HepG2 (cell line): ENCODE measurements around the gene ANKRD66. TPM values are rescaled to one million over a fixed set of nuclear protein-coding genes. Genes with fewer than 3 reads are reported as not detected.

Experiments used
- ATAC-seq: fragments of 200-7000 bp; cut with Tn5 transposase; 3 replicates; pipeline ENCODE4 v1.9.1; 2020; ENCODE audit warnings: mild to moderate bottlenecking, moderate library complexity
- BruUV-seq: library from RNA; stranded (reverse); fragments of 400-500 nt; replicated peaks from 2 replicates; lab custom pipeline; 2021; lab: Mats Ljungman, UMichigan
- CTCF ChIA-PET: fragments of 300-600 bp; formaldehyde crosslinking; extraction: SDS; loops from one replicate; lab custom pipeline; 2021; ENCODE audit warnings: low total read pairs, inconsistent platforms, low intra/inter-chr PET ratio; lab: Yijun Ruan, JAX
- POLR2A ChIA-PET: fragments of 350-600 bp; sonication (Branson Sonifier 250); formaldehyde crosslinking; loops from one replicate; lab custom pipeline; 2020; ENCODE audit warnings: antibody characterized with exemption, inconsistent platforms; lab: Yijun Ruan, JAX
- DNase-seq: peaks from one replicate; pipeline ENCODE4 v3.0.0-alpha.2; 2015; ENCODE audit warnings: low spot score
- FAIRE-seq: peaks from 3 replicates; lab custom pipeline; 2011; peaks lifted over from hg19 to GRCh38; lab: Jason Lieb, UNC
- H2AFZ ChIP-seq: one replicate; pipeline ENCODE4 v1.6.1; 2011; ENCODE audit warnings: low read length, inconsistent platforms
- H3K27ac ChIP-seq: fragments of 300-600 bp; 3 replicates; pipeline ENCODE4 v1.8.0; 2011; ENCODE audit warnings: mixed run types, mild to moderate bottlenecking, mixed read lengths, low read length, inconsistent platforms; ENCODE audit not compliant: insufficient read depth; ENCODE audit errors: extremely low read length
- H3K27me3 ChIP-seq, 2 experiments: fragments of 200-600 bp in 1 of 2; 2 replicates in 1 of 2; 3 replicates in 1 of 2; pipeline versions ENCODE4 v1.6.0 to v1.8.0; 2011; ENCODE audit warnings: low read length in 2 of 2, mild to moderate bottlenecking in 2 of 2, moderate library complexity in 2 of 2, inconsistent platforms in 1 of 2; ENCODE audit not compliant: insufficient read depth in 2 of 2, control insufficient read depth in 1 of 2
- H3K36me3 ChIP-seq, 2 experiments: fragments of 200-600 bp in 1 of 2; replicated peaks in 1 of 2; 2 replicates in 1 of 2; 3 replicates in 1 of 2; pipeline versions ENCODE4 v1.5.1 to v1.8.0; 2011; ENCODE audit warnings: low read length in 2 of 2, inconsistent platforms in 1 of 2; ENCODE audit not compliant: insufficient read depth in 2 of 2, control insufficient read depth in 1 of 2
- H3K4me1 ChIP-seq: 2 replicates; pipeline ENCODE4 v1.5.1; 2012; ENCODE audit warnings: low read length, inconsistent platforms; ENCODE audit not compliant: insufficient read depth
- H3K4me2 ChIP-seq: 2 replicates; pipeline ENCODE4 v1.6.0; 2011; ENCODE audit warnings: low read depth, low read length, inconsistent platforms
- H3K4me3 ChIP-seq, 3 experiments: fragments of 200-600 bp in 1 of 3; sonication (generic), shearing (Covaris generic) in 1 of 3; replicated peaks in 1 of 3; 2 replicates each; pipeline ENCODE4 v1.5.1; 2011 to 2016; ENCODE audit warnings: low read length in 3 of 3, inconsistent platforms in 2 of 3, low read depth in 2 of 3, mild to moderate bottlenecking in 2 of 3, control low read depth in 1 of 3, mixed read lengths in 1 of 3; ENCODE audit not compliant: insufficient read depth in 1 of 3
- H3K79me2 ChIP-seq: one replicate; pipeline ENCODE4 v1.6.1; 2011; ENCODE audit warnings: low read length, inconsistent platforms; ENCODE audit not compliant: insufficient read depth
- H3K9ac ChIP-seq: 2 replicates; pipeline ENCODE4 v1.6.0; 2011; ENCODE audit warnings: mild to moderate bottlenecking, low read depth, low read length, inconsistent platforms; ENCODE audit not compliant: insufficient read depth
- H3K9me3 ChIP-seq: 2 replicates; pipeline ENCODE4 v1.5.1; 2012; ENCODE audit warnings: mild to moderate bottlenecking, low read length
- H4K20me1 ChIP-seq: 2 replicates; pipeline ENCODE4 v1.6.0; 2011; ENCODE audit warnings: inconsistent platforms, mild to moderate bottlenecking, low read length, moderate library complexity; ENCODE audit not compliant: insufficient read depth
- FOXP1 ChIP-seq, 2 experiments: fragments of 450-650 bp in 1 of 2; IDR thresholded peaks; 2 replicates each; pipeline ENCODE4 v1.6.1; 2017 to 2018; ENCODE audit warnings: antibody characterized with exemption in 1 of 2
- HMG20B ChIP-seq: conservative IDR thresholded peaks from 2 replicates; pipeline ENCODE4 v1.6.1; 2016; ENCODE audit warnings: missing genetic modification reagents, missing compliant biosample characterization
- MAFF ChIP-seq: IDR thresholded peaks from 2 replicates; pipeline ENCODE4 v1.6.1; 2011; ENCODE audit warnings: low read depth, low read length, improper control_type of control experiment
- MAFK ChIP-seq, 2 experiments: IDR thresholded peaks in 1 of 2; conservative IDR thresholded peaks in 1 of 2; 2 replicates each; pipeline ENCODE4 v1.6.1; 2011; ENCODE audit warnings: improper control_type of control experiment in 2 of 2, low read length in 2 of 2
- NONO ChIP-seq, 2 experiments: fragments of 450-650 bp in 1 of 2; sonication (generic) in 1 of 2; formaldehyde crosslinking in 1 of 2; IDR thresholded peaks in 1 of 2; conservative IDR thresholded peaks in 1 of 2; 2 replicates each; pipeline versions ENCODE4 v1.6.1 to v1.8.0; 2017 to 2022; ENCODE audit warnings: mild to moderate bottlenecking in 1 of 2, missing genetic modification reagents in 1 of 2, moderate library complexity in 1 of 2
- PREB ChIP-seq: sonication (generic); formaldehyde crosslinking; IDR thresholded peaks from 2 replicates; pipeline ENCODE4 v1.4.0; 2020; ENCODE audit warnings: missing genetic modification reagents
- ZNF256 ChIP-seq: sonication (generic); formaldehyde crosslinking; conservative IDR thresholded peaks from 2 replicates; pipeline ENCODE4 v1.4.0; 2020; ENCODE audit warnings: missing genetic modification reagents
- ZNF607 ChIP-seq: sonication (generic); formaldehyde crosslinking; IDR thresholded peaks from 2 replicates; pipeline ENCODE4 v1.5.1; 2020; ENCODE audit warnings: missing genetic modification reagents, mild to moderate bottlenecking, borderline replicate concordance
- WGBS: methylation state at CpG from one replicate; pipeline ENCODE4 v1.1.6; 2017; ENCODE audit warnings: low lambda C conversion rate; 5-methylcytosine and 5-hydroxymethylcytosine counted together
- in situ Hi-C: cut with HindIII; loops from 2 replicates; pipeline ENCODE4 v1.10.0; 2017; ENCODE audit warnings: low pct_unique_long_range_greater_than_20kb; ENCODE audit not compliant: extremely low pct_ligation_motif_present
- intact Hi-C: fragments of 100-400 bp; cut with micrococcal nuclease; formaldehyde crosslinking; loops from one replicate; pipeline ENCODE4 v1.10.0; 2022; ENCODE audit not compliant: unreplicated experiment
- polyA plus RNA-seq, 8 experiments: library from polyadenylated mRNA; depleted of rRNA in 3 of 8; stranded (reverse) in 7 of 8; unstranded in 1 of 8; fragments of >200 nt; fragmentation: Illumina TruSeq in 4 of 8; extraction: Trizol in 4 of 8; gene quantifications; 2 replicates each; pipeline versions ENCODE4 v1.2.1 to v1.2.3, GENCODE V29; 2011 to 2016; ENCODE audit warnings: low read depth in 4 of 8, missing spikeins in 1 of 8, mixed read lengths in 1 of 8; ENCODE audit not compliant: insufficient read depth in 1 of 8
- total RNA-seq, 5 experiments: library from RNA; depleted of rRNA; stranded (reverse); fragments of >200 nt; fragmentation: Illumina TruSeq; extraction: Trizol; gene quantifications; 2 replicates each; pipeline ENCODE4 v1.2.3, GENCODE V29; 2016; ENCODE audit warnings: low read depth in 1 of 5
- TF ChIP-seq, protein P1 (sequence below): fragments of 450-650 bp; IDR thresholded peaks from 2 replicates; pipeline ENCODE4 v1.6.1; 2016
- TF ChIP-seq, protein P2 (sequence below): sonication (generic); formaldehyde crosslinking; IDR thresholded peaks from 2 replicates; pipeline ENCODE4 v1.8.0; 2022; ENCODE audit warnings: missing genetic modification reagents, mild to moderate bottlenecking, inconsistent platforms, borderline replicate concordance
- TF ChIP-seq, protein P3 (sequence below): IDR thresholded peaks from 2 replicates; pipeline ENCODE4 v1.6.1; 2012; ENCODE audit warnings: inconsistent platforms

ANKRD66 gene
- total and polyA plus RNA-seq, 2 of the 13 experiments (the other 11 are each of a cell fraction or from before 2014, with no cell fraction given), result not detected

DNA sequence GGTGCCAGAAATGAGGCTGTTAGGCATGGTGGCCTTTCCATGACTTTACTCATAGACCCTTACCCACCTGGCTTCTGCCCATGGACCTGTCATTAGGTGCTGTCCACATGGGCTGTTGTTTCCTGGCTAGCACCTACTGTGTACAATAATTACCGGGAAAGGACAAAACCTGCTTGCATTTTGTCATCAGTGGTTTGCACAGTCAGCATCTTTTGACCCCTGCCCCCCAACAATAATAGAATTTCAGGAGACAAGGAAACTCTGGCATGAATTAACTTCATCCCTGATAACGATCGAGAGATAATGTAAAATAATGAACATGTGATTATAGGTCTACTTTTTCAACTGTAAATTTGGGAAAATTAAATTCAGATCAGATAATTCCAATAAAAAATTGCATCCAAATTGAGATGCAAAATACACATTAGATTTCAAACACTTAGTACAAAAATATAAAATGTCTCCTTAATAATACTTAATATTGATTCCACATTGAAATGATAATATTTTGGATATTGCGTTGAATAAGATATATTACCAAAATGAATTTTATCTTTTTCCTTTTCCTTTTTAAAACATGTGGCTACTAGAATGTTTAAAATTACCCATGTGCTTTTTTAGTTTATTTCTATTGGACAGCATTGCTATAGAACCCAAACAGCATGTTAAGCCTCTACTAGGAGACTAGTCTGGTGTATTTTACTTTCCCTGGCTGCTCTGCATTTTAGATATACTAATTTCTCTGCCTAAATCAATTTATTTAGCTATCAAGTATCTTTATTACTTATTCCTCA is 12.4 kb downstream of the ANKRD66 start:
- no peaks in the 10 kb centered on the region for H3K9me3 ChIP-seq
- no peak overlapping the region for H3K4me3 ChIP-seq
- BruUV-seq, result no TSS peak
- no peak for TF ChIP-seq PREB (CRISPR knock-in tag)
- peak; percentile 92 for TF ChIP-seq MAFF
- peak; percentile 91 to 94 for TF ChIP-seq MAFK (conservative IDR thresholded peaks at IDR 0.05 in 1 of 2, IDR thresholded peaks at IDR 0.05 in 1 of 2; ENCODE audit: low read length in 2 of 2)
- TF ChIP-seq, protein P1, sequence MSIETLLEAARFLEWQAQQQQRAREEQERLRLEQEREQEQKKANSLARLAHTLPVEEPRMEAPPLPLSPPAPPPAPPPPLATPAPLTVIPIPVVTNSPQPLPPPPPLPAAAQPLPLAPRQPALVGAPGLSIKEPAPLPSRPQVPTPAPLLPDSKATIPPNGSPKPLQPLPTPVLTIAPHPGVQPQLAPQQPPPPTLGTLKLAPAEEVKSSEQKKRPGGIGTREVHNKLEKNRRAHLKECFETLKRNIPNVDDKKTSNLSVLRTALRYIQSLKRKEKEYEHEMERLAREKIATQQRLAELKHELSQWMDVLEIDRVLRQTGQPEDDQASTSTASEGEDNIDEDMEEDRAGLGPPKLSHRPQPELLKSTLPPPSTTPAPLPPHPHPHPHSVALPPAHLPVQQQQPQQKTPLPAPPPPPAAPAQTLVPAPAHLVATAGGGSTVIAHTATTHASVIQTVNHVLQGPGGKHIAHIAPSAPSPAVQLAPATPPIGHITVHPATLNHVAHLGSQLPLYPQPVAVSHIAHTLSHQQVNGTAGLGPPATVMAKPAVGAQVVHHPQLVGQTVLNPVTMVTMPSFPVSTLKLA, result peak; percentile 92
- no peak overlapping the region for H3K27ac ChIP-seq
- no peaks in the 10 kb centered on the region for H3K4me1 ChIP-seq
- no peaks in the 10 kb centered on the region for H4K20me1 ChIP-seq
- no peaks in the 10 kb centered on the region for H3K79me2 ChIP-seq
- intact Hi-C loops (no loop called here), in situ Hi-C loops (no loop called here)
- ChIA-PET POLR2A (no interaction called here), CTCF (no interaction called here)
- DNase-seq (no peak), ATAC-seq (no peak), FAIRE-seq (no peak)
- no peak overlapping the region for H3K4me2 ChIP-seq
- H2AFZ ChIP-seq, result no peak overlapping the region
- WGBS, result 55% methylated on average over 4 of the region's 4 CpGs
- no peaks in the 10 kb centered on the region for H3K27me3 ChIP-seq
- no peaks in the 10 kb centered on the region for H3K36me3 ChIP-seq
- H3K9ac ChIP-seq, result no peak overlapping the region

- intact Hi-C loops, result no loop called here
- TF ChIP-seq, protein P2, sequence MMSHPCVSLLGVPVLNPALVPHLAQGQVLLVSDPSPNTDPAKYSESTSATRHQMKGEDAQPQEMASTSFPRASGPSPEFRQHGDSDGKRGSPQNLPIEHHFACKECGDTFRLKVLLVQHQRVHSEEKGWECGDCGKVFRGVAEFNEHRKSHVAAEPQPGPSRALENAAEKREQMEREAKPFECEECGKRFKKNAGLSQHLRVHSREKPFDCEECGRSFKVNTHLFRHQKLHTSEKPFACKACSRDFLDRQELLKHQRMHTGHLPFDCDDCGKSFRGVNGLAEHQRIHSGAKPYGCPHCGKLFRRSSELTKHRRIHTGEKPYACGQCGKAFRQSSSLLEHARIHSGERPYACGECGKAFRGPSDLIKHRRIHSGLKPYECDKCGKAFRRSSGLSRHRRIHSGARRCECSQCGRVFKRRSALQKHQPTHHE (CRISPR knock-in tag), result no peak
- TF ChIP-seq ZNF607 (CRISPR knock-in tag) (no peak), NONO (IDR thresholded peaks at IDR 0.05) (no peak), NONO (CRISPR knock-in tag; conservative IDR thresholded peaks at IDR 0.05) (no peak), HMG20B (CRISPR knock-in tag) (no peak), ZNF256 (no peak), FOXP1 (IDR thresholded peaks at IDR 0.05) (no peak), FOXP1 (CRISPR knock-in tag; IDR thresholded peaks at IDR 0.05) (no peak)
- TF ChIP-seq, protein P3, sequence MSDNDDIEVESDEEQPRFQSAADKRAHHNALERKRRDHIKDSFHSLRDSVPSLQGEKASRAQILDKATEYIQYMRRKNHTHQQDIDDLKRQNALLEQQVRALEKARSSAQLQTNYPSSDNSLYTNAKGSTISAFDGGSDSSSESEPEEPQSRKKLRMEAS, result no peak
Measured at GRCh38 chr6:46760925-46761324, 14.2 kb downstream of the ANKRD66 start.

More at GRCh38 chr6:46760925-46761324, 14.2 kb downstream of the ANKRD66 start:
- no peaks in the 10 kb centered on the region for H3K79me2 ChIP-seq
- no peak for DNase-seq
- in situ Hi-C loops, result no loop called here
- no peaks in the 10 kb centered on the region for H3K36me3 ChIP-seq
- no peaks in the 10 kb centered on the region for H3K9me3 ChIP-seq
- H3K4me1 ChIP-seq, result peaks cover 12% of the 10 kb centered on the region
- no peak overlapping the region for H3K4me3 ChIP-seq
- H3K27ac ChIP-seq, result no peak overlapping the region
- H2AFZ ChIP-seq, result no peak overlapping the region
- H4K20me1 ChIP-seq, result no peaks in the 10 kb centered on the region
- no peak overlapping the region for H3K9ac ChIP-seq
- POLR2A ChIA-PET, result no interaction called here
- BruUV-seq, result no TSS peak
- CTCF ChIA-PET, result no interaction called here
- no peak overlapping the region for H3K4me2 ChIP-seq
- FAIRE-seq, result no peak
- no peak for ATAC-seq
- H3K27me3 ChIP-seq, result no peaks in the 10 kb centered on the region
- 6% methylated on average over 3 of the region's 3 CpGs for WGBS
